Testis (tissue), 3 donors: ENCODE results near the gene KDSR. TPM values are rescaled to one million over a fixed set of nuclear protein-coding genes. Genes with fewer than 3 reads are reported as not detected.

ENCODE experiments used
- DNase-seq: peaks from one replicate; pipeline ENCODE4 v3.0.0-alpha.2; 2019
- H3K27ac ChIP-seq, 2 donors: fragments of 200-600 bp; sonication (generic); one replicate each; pipeline ENCODE4 v1.5.1; 2019
- H3K27me3 ChIP-seq: fragments of 200-600 bp; sonication (generic); one replicate; pipeline ENCODE4 v1.5.1; 2019
- H3K36me3 ChIP-seq: fragments of 200-600 bp; sonication (generic); one replicate; pipeline ENCODE4 v1.5.1; 2017; ENCODE audit warnings: low read depth; ENCODE audit errors: missing control alignments
- H3K4me1 ChIP-seq: fragments of 200-600 bp; sonication (generic); one replicate; pipeline ENCODE4 v1.5.1; 2019
- H3K4me3 ChIP-seq, 2 donors: fragments of 200-600 bp; sonication (generic); one replicate each; pipeline ENCODE4 v1.5.1; 2017 to 2019
- H3K9me3 ChIP-seq: fragments of 200-600 bp; sonication (generic); one replicate; pipeline ENCODE4 v1.5.1; 2017
- CTCF ChIP-seq, 3 experiments: fragments of 450-650 bp in 2 of 3; fragments of 200-600 bp in 1 of 3; sonication (generic) in 1 of 3; IDR thresholded peaks; one replicate each; pipeline ENCODE4 v1.5.1; 2016 to 2019; ENCODE audit warnings: antibody characterized with exemption in 3 of 3, mild to moderate bottlenecking in 2 of 3, moderate library complexity in 1 of 3
- POLR2A ChIP-seq: fragments of 450-650 bp; IDR thresholded peaks from one replicate; pipeline ENCODE4 v1.6.1; 2017; ENCODE audit warnings: antibody characterized with exemption, mild to moderate bottlenecking, moderate library complexity
- WGBS, 2 donors: methylation state at CpG; one replicate each; pipeline ENCODE4 v1.1.5; 2018; 5-methylcytosine and 5-hydroxymethylcytosine counted together
- intact Hi-C: fragments of 100-400 bp; cut with DNase I; formaldehyde crosslinking; loops from one replicate; pipeline ENCODE4 v1.15.1; 2023; ENCODE audit warnings: low total_unique reads
- polyA plus RNA-seq: library from polyadenylated mRNA; stranded (reverse); fragments of 350-450 nt; fragmentation: Illumina TruSeq; extraction: RNeasy Lipid Tissue Mini Kit (QIAGEN cat#74804); gene quantifications from one replicate; pipeline ENCODE4 v1.2.3, GENCODE V29; 2014; ENCODE audit warnings: low read depth, low replicate concordance; ENCODE audit not compliant: insufficient read depth
- total RNA-seq, 2 donors: library from RNA; depleted of rRNA; stranded (reverse); fragments of >200 nt; gene quantifications; one replicate each; pipeline ENCODE4 v1.2.3, GENCODE V29; 2016

Gene KDSR
- total and polyA plus RNA-seq, 3 donors from 2014 or later: 30.2 to 64.1 (median 41.7) TPM

- H3K27me3 ChIP-seq: no peaks in the 10 kb centered on the region
- no peaks in the 10 kb centered on the region for H3K9me3 ChIP-seq
- no peak overlapping the region for H3K4me3 ChIP-seq
- H3K4me1 ChIP-seq: no peaks in the 10 kb centered on the region
- H3K36me3 ChIP-seq: no peaks in the 10 kb centered on the region
- 88 to 90% methylated on average over 1 of the region's 1 CpG for WGBS, 2 donors
- intact Hi-C loops: no loop called here
- TF ChIP-seq POLR2A (no peak), CTCF (IDR thresholded peaks at IDR 0.05) (no peak)
- DNase-seq: no peak
- H3K27ac ChIP-seq: no peak overlapping the region
Measured at GRCh38 chr18:63395503-63395902, 28.5 kb upstream of the KDSR start.

DNA sequence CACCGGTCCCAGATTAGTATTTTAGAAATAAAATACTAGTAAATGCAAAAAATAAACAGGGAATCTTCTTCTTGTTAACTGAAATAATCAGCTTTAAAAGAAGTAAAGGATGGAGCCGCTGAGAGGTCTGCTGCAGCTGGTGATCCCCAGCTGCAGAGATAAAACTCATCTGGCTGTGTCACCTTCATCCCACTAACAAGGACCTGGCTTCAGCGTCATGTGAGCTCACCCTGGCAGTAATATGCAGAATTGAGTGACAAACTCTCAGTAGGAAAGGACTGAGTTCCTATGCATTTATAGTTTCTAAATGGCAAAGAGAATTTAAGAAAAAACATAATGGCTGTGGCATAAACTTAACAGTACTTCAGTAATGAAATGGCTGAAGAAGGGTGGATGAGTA, 27.9 kb upstream of the KDSR start:
- intact Hi-C loops: no loop called here

GRCh38 chr18:63387861-63388260, 20.9 kb upstream of the KDSR start:
- Histone ChIP-seq H3K4me3 (no peak overlapping the region), H3K27ac (no peak overlapping the region), H3K36me3 (no peaks in the 10 kb centered on the region), H3K9me3 (no peaks in the 10 kb centered on the region), H3K27me3 (no peaks in the 10 kb centered on the region), H3K4me1 (no peaks in the 10 kb centered on the region)
- intact Hi-C loops: no loop called here
- 81% methylated on average over 4 of the region's 4 CpGs for WGBS, 2 donors
- no peak for DNase-seq
- TF ChIP-seq CTCF (IDR thresholded peaks at IDR 0.05) (no peak), POLR2A (no peak)

More for the DNA sequence above, 27.9 kb upstream of the KDSR start:
- 81 to 86% methylated on average over 3 of the region's 3 CpGs for WGBS, 2 donors
- TF ChIP-seq POLR2A: no peak
- no peak for TF ChIP-seq CTCF (IDR thresholded peaks at IDR 0.05)
- DNase-seq: no peak
- Histone ChIP-seq H3K9me3 (no peaks in the 10 kb centered on the region), H3K27ac (no peak overlapping the region), H3K4me3 (no peak overlapping the region), H3K4me1 (no peaks in the 10 kb centered on the region), H3K36me3 (no peaks in the 10 kb centered on the region), H3K27me3 (no peaks in the 10 kb centered on the region)

- no peak for DNase-seq
- Histone ChIP-seq H3K4me1 (no peaks in the 10 kb centered on the region), H3K27me3 (no peaks in the 10 kb centered on the region), H3K4me3 (no peak overlapping the region), H3K27ac (no peak overlapping the region), H3K9me3 (no peaks in the 10 kb centered on the region), H3K36me3 (no peaks in the 10 kb centered on the region)
- 60 to 78% methylated on average over 1 to 3 of the region's 3 CpGs for WGBS, 2 donors
- intact Hi-C loops: no loop called here
- TF ChIP-seq CTCF (IDR thresholded peaks at IDR 0.05) (no peak), POLR2A (no peak)
Measured at GRCh38 chr18:63382843-63383242, 15.8 kb upstream of the KDSR start.

DNA sequence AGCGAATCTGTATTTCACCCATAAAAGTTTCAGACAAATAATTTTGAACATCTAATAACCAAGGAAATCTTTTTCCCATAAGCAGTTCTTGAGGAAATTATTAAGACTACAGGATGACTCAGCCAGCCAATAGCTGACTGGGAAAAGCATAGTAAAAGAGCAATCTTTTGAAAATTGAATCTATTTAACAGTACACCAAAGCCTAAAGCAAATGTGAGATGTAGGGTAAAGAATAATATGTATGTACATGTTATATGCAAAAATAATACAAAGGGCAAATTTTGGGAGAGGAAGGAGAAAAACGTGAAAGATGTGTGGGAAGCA, 12.6 kb upstream of the KDSR start:
- no peak overlapping the region for H3K4me3 ChIP-seq
- H3K27me3 ChIP-seq: no peaks in the 10 kb centered on the region
- intact Hi-C loops: no loop called here
- no peaks in the 10 kb centered on the region for H3K4me1 ChIP-seq
- H3K27ac ChIP-seq: no peak overlapping the region
- no peaks in the 10 kb centered on the region for H3K9me3 ChIP-seq
- 54 to 63% methylated on average over 2 of the region's 2 CpGs for WGBS, 2 donors
- TF ChIP-seq CTCF (IDR thresholded peaks at IDR 0.05): no peak
- TF ChIP-seq POLR2A: no peak
- H3K36me3 ChIP-seq: no peaks in the 10 kb centered on the region
- no peak for DNase-seq
